NCI-H82 treated with DMSO at 0.1 percent for 48 hours (cell line): ENCODE measurements around the gene SOX1.

Experiments used
- DNase-seq: peaks from one replicate; lab custom pipeline; 2025; ENCODE audit not compliant: unreplicated experiment; lab: John Stamatoyannopoulos, UW

Gene SOX1

GRCh38 chr13:112071723-112072533 is 5.0 kb downstream of the SOX1 start:
- DNase-seq, result no peak

- no peak for DNase-seq
These were observed 5.7 kb downstream of the SOX1 start for GRCh38 chr13:112072534-112073244.

DNA sequence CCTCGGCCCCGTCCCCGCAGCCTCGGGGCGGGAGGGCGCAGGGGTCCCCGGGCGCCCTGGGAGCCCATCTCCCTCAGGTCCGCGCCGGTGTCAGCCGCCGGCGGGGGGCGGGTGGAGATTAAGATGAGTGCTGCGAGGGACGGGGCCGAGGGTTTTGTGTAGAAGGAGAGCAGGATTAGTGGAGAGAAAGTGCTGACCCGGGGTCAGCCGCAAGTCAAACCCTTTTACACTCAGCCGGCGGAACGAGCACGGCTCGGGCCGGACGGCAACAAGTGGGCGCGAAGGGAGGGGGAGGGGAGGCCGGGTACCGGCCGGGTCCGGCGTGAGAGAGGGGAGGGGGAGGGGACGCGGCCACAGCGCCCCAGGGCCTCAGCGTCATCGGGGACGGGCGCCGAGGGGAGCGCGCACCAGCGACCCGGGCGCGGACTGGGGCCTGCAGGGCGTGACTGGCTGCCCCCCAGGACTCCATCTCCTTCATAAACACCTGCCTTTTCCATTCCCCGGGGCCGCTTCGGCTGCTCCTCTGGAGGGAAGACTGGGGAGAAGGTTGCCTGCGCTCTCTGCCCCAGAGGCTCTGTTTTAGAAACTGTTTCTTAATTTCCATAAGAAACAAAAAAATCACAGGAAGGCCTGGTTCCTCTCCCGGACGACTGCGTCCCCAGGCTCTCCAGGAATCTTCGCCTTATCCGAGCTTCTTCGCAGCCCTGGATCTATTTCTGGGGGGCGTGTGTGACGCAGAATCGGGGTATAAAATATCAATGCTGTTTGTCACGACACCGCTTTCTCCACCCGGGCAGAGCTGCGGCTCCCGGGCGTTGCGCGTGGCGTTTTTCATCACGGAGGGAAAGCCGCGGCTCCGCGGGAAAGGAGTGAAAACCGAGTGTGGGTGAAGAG is 6.5 kb downstream of the SOX1 start:
- no peak for DNase-seq

- DNase-seq, result no peak
These were observed 7.4 kb downstream of the SOX1 start for GRCh38 chr13:112074139-112074865.

DNA sequence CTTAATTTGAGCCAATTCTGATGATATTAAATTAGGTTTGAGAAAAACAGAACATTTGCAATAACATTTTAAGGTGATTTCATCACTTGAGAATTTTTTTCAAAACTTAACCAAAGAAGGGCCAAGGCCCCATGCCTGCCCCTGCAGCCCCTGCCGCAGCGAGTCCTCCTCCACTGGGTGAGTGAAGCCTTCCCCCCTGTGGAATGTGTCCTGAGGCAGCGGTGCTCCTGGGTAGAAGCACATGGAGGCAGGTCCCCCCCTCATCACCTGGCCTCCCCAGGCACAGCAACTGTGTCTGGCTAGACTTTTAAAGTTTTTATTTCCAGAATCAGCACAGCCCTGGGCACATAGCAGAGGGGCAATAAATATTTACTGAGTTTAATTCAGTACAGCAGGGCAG is 10.8 kb downstream of the SOX1 start:
- DNase-seq, result no peak

DNA sequence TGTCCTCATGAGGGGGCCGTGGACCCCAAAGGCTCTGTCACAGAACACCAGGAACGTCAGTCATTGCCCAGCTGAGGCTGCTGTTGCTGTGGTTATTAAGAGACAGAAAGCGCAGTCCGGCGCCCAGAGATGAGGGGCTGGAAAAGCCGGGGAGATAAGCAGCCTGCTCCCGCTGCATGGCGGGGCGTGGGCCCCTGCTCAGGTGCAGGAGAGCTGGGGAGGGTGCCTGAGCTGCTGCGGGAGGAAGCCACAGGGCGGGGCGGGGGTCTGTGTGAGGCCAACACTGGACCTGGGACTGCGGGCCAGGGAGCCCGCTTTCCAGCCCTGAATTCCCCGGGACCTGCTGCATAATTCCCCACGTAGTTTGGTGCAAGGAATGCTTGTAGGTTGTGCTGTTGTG is 11.3 kb downstream of the SOX1 start:
- DNase-seq, result no peak

- no peak for DNase-seq
These were observed 12.1 kb downstream of the SOX1 start for GRCh38 chr13:112078879-112079531.

DNA sequence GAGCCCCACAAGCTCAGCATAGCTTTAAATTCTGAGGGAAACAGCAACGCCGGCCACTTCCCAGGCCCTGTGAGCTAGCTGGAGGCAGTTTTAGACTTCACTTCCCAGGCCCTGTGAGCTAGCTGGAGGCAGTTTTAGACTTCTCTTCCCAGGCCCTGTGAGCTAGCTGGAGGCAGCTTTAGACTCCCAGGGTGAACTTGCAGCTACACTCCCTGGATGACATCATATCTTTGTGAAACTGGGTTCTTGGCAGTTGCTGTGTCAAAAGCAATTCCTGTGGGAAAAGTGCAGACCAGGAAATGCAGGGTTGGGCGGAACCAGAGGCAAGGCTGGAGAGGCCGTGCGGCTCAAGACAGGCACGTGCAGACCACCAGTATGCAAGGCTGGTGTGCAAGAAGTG is 12.7 kb downstream of the SOX1 start:
- no peak for DNase-seq

- no peak for DNase-seq
These were observed 17.0 kb downstream of the SOX1 start for GRCh38 chr13:112083971-112084370.

DNA sequence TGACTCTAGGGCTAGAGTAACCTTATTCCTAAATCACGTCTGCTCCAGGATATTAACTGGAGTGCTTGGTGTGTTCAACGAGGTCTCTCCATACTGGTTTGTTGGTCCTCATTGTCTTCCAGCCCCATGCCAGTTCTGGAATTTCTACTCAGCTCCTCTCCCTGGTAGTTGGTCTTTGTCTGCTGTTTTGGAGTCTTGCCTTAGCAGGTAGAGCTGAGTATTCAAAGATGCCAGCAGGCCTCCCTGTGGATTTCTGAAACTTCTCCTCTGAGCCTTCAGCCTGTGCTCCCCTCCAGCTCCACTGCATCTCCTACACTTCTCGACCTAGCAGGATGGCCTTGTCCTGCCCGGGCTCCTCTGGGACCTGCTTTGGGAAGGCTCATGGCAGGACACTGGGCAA is 25.5 kb downstream of the SOX1 start:
- no peak for DNase-seq

- no peak for DNase-seq
These were observed 28.4 kb downstream of the SOX1 start for GRCh38 chr13:112095354-112095753.

GRCh38 chr13:112096959-112097358 is 30.0 kb downstream of the SOX1 start:
- no peak for DNase-seq

- no peak for DNase-seq
These were observed 30.8 kb downstream of the SOX1 start for GRCh38 chr13:112097770-112098169.

GRCh38 chr13:112098699-112099098 is 31.8 kb downstream of the SOX1 start:
- DNase-seq, result no peak

- no peak for DNase-seq
These were observed 34.5 kb downstream of the SOX1 start for GRCh38 chr13:112101360-112101930.

DNA sequence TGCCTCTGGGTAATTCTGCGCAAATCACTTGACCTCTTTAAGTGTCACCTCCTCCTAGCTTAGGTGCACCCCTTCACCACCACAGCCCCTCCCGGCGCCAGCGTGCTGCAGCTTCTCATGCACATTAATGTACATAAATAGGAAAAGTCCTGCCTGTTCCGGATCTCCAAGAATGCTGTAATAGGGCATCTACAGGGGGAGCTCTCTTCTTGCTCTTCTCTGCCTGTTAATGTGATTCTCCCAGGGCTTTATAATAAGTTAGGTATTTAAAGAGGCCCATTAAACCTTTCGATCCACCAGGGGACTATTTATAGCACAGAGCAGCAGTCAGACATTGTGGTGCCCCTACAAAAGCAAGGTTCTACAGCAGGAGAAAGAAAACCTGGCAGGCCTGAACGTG is 35.3 kb downstream of the SOX1 start:
- DNase-seq, result no peak

GRCh38 chr13:112103260-112103838 is 36.4 kb downstream of the SOX1 start:
- DNase-seq, result no peak

DNA sequence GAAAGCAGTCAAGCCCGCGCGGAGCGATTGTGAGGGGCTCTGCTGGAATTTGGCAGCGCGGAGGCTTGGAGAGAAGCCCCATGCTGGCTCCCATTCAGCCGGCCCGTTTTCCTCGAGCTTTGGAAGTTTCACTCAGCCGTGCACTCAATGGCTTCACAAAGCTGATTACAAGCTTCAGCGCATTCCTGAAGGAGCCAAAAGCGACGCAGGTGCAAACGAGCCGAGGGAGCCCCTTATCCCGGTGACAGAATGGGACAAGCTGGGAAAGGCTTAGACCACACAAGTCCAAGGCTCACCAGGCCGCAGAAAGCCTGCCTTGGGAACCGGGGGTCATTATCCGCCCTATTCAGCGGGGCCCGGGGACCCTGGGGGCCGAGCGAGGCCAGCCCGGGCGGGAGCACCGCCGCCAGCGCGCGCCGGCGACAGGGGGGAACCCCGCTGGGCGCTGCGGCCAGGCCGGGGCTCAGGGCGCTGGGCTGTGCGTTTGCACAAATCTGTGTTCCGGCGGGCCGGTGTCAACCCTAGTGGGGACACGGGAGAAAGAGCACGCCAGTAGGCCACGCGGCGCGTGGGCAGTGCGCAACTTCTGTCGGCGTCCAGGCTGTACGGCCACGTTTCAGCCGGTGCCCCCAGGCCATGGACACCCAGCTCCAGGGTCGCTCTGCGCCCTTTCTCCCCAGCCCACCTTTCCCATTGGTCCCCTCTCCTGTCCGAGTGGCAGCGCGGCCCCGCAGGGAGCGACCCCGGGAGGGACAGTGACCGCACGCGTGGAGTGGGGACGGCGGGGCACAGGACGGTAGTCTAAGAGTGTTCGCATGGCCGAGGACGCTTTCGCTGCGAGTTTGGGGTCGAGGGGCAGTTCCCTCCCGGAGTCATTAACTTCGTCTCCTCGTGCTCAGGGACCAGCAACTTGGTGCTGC is 37.3 kb downstream of the SOX1 start:
- no peak for DNase-seq

GRCh38 chr13:112104881-112105234 is 37.9 kb downstream of the SOX1 start:
- DNase-seq, result no peak
